Transverse colon (tissue), 4 donors: Measurements from ENCODE around the gene KCNH1. TPM values are rescaled to one million over a fixed set of nuclear protein-coding genes. Genes with fewer than 3 reads are reported as not detected.

Experiments used
- DNase-seq: peaks from one replicate; pipeline ENCODE4 v3.0.0-alpha.2; 2019
- H3K27ac ChIP-seq, 4 donors: fragments of 200-600 bp; sonication (generic); 2 replicates each; pipeline ENCODE4 v1.5.1; 2016 to 2018; ENCODE audit warnings: inconsistent platforms in 4 of 4
- H3K27me3 ChIP-seq: fragments of 200-600 bp; sonication (generic); 2 replicates; pipeline ENCODE4 v1.5.1; 2017; ENCODE audit warnings: inconsistent platforms
- H3K36me3 ChIP-seq, 4 donors: fragments of 200-600 bp; sonication (generic); 2 replicates each; pipeline ENCODE4 v1.5.1; 2017 to 2019; ENCODE audit warnings: inconsistent platforms in 4 of 4
- H3K4me1 ChIP-seq, 4 donors: fragments of 200-600 bp; sonication (generic); 2 replicates each; pipeline ENCODE4 v1.5.1; 2017 to 2020; ENCODE audit warnings: inconsistent platforms in 4 of 4
- H3K4me3 ChIP-seq, 4 donors: fragments of 200-600 bp; sonication (generic); 1 replicate in 1 of 4; 2 replicates in 3 of 4; pipeline versions ENCODE4 v1.5.1 to v1.6.1; 2017 to 2019; ENCODE audit warnings: inconsistent platforms in 4 of 4
- H3K9me3 ChIP-seq, 2 donors: fragments of 200-600 bp; sonication (generic); 2 replicates each; pipeline ENCODE4 v1.5.1; 2017 to 2019; ENCODE audit warnings: inconsistent platforms in 2 of 2
- EP300 ChIP-seq: sonication (generic); formaldehyde crosslinking; IDR thresholded peaks from one replicate; pipeline ENCODE4 v1.6.1; 2017; ENCODE audit warnings: antibody characterized with exemption, low read depth
- POLR2A ChIP-seq: fragments of 450-650 bp; IDR thresholded peaks from one replicate; pipeline ENCODE4 v1.6.1; 2016; ENCODE audit warnings: antibody characterized with exemption, mild to moderate bottlenecking, moderate library complexity
- POLR2AphosphoS5 ChIP-seq, 3 donors: sonication (generic); formaldehyde crosslinking; IDR thresholded peaks; one replicate each; pipeline ENCODE4 v1.6.1; 2016; ENCODE audit warnings: antibody characterized with exemption in 3 of 3
- WGBS, 2 donors: methylation state at CpG; one replicate each; pipeline ENCODE4 v1.1.5; 2018; ENCODE audit warnings: low coverage in 1 of 2; 5-methylcytosine and 5-hydroxymethylcytosine counted together
- in situ Hi-C, 4 donors: fragments of 200-750 bp; cut with MboI; loops; one replicate each; pipeline versions ENCODE4 v1.15.0 to v1.15.1; 2017; ENCODE audit warnings: low sequenced_read_pairs in 3 of 4, low pct_ligation_motif_present in 1 of 4, low pct_unique_long_range_greater_than_20kb in 1 of 4
- intact Hi-C: fragments of 100-400 bp; cut with DNase I; formaldehyde crosslinking; loops from one replicate; pipeline ENCODE4 v1.15.1; 2023; ENCODE audit warnings: low total_unique reads
- total RNA-seq, 4 donors: library from RNA; depleted of rRNA; stranded (reverse); fragments of >200 nt; gene quantifications; one replicate each; pipeline ENCODE4 v1.1.0, GENCODE V29; 2016
- TF ChIP-seq, protein P1 (sequence below), 5 experiments: fragments of 200-600 bp in 3 of 5; fragments of 450-650 bp in 2 of 5; sonication (generic) in 3 of 5; IDR thresholded peaks; 1 replicate in 2 of 5; 2 replicates in 3 of 5; pipeline ENCODE4 v1.5.1; 2016 to 2017; ENCODE audit warnings: antibody characterized with exemption in 5 of 5, inconsistent platforms in 3 of 5, mild to moderate bottlenecking in 2 of 5, moderate library complexity in 1 of 5

Gene KCNH1
- total RNA-seq, 4 donors from 2014 or later: 0.55 to 9.4 (median 2.2) TPM

DNA sequence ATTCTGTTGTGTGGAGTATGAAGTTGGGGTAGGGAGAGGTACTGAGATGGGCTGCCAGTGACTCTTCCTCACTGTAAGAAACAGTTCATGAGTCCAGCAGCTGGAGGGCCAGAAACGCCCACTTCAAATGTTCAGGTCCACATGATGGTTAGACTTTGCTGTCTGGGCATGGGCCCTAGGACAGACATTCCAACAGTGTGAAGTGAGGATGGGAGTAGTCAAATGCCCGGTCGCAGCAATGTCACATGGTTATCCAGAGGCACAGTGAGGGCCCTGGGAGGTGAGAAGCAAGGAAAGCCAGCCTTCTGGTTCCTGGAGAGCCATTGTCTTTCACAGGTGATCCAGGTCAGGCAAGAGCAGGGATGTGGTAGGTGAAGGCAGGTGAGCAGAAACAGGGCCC, 500.8 kb downstream of the KCNH1 start:
- TF ChIP-seq EP300: no peak
- TF ChIP-seq, protein P1, sequence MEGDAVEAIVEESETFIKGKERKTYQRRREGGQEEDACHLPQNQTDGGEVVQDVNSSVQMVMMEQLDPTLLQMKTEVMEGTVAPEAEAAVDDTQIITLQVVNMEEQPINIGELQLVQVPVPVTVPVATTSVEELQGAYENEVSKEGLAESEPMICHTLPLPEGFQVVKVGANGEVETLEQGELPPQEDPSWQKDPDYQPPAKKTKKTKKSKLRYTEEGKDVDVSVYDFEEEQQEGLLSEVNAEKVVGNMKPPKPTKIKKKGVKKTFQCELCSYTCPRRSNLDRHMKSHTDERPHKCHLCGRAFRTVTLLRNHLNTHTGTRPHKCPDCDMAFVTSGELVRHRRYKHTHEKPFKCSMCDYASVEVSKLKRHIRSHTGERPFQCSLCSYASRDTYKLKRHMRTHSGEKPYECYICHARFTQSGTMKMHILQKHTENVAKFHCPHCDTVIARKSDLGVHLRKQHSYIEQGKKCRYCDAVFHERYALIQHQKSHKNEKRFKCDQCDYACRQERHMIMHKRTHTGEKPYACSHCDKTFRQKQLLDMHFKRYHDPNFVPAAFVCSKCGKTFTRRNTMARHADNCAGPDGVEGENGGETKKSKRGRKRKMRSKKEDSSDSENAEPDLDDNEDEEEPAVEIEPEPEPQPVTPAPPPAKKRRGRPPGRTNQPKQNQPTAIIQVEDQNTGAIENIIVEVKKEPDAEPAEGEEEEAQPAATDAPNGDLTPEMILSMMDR (IDR thresholded peaks at IDR 0.05): no peak
- TF ChIP-seq POLR2AphosphoS5 (IDR thresholded peaks at IDR 0.05): no peak
- TF ChIP-seq POLR2A: no peak
- Histone ChIP-seq H3K27me3 (no peaks in the 10 kb centered on the region), H3K36me3 (no peaks in the 10 kb centered on the region), H3K9me3 (no peaks in the 10 kb centered on the region), H3K27ac (no peak overlapping the region), H3K4me1 (no peaks in the 10 kb centered on the region), H3K4me3 (no peak overlapping the region)
- WGBS, 2 donors: 91 to 100% methylated on average over 1 to 3 of the region's 3 CpGs
- DNase-seq: no peak
- in situ Hi-C loops: no loop called here
- intact Hi-C loops: no loop called here

DNA sequence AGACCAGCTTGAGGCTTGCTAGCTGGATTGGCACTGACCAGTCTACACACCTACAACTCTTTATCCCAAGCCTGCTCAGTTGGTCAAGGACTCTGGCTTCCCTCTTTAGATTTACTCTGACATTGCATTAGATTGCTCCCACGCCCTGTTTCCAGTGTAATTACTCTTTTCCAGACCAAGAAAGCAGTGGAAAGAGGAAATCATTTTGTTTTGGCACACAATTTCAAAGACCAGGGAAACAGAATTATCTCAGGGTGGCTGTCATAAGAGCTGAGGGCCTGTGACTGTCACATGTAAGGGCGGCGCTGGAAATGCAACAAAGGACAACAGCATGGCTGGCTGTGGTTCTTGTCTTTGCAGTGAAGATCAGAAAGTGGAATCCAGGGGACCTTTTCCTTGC, 502.5 kb downstream of the KCNH1 start:
- no peak overlapping the region for H3K27ac ChIP-seq
- no peaks in the 10 kb centered on the region for H3K9me3 ChIP-seq
- WGBS, 2 donors: 28 to 71% methylated on average over 3 of the region's 3 CpGs
- H3K4me1 ChIP-seq: no peaks in the 10 kb centered on the region
- H3K36me3 ChIP-seq: no peaks in the 10 kb centered on the region
- in situ Hi-C loops: no loop called here
- TF ChIP-seq, protein P1 (IDR thresholded peaks at IDR 0.05): no peak
- intact Hi-C loops: no loop called here
- H3K27me3 ChIP-seq: no peaks in the 10 kb centered on the region
- H3K4me3 ChIP-seq: no peak overlapping the region
- DNase-seq: no peak

DNA sequence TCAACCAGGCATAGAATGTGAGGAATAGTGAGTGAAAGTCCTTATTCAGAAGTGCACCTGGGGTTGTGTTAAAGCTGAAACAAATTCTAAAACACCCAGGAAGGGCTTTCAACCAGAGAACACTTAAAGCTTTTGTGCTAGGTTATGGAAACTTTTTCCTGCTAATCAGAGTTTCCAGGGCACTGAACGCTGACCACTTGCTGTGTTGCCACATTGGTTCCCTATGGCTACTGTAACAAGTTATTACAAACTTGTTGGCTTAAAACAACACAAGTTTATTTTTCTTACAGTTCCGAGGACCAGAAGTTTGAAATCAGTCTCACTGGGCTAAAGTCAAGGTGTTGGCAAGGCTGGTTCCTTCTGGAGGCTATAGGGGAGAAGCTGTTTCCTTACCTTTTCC, 504.7 kb downstream of the KCNH1 start:
- no peak for TF ChIP-seq EP300
- no peak for TF ChIP-seq POLR2AphosphoS5 (IDR thresholded peaks at IDR 0.05)
- DNase-seq: no peak
- H3K27ac ChIP-seq: no peak overlapping the region
- WGBS, 2 donors: 88 to 94% methylated on average over 2 of the region's 2 CpGs
- H3K4me1 ChIP-seq: no peaks in the 10 kb centered on the region
- no peak overlapping the region for H3K4me3 ChIP-seq
- no peaks in the 10 kb centered on the region for H3K9me3 ChIP-seq
- intact Hi-C loops (no loop called here), in situ Hi-C loops (no loop called here)
- no peaks in the 10 kb centered on the region for H3K27me3 ChIP-seq
- H3K36me3 ChIP-seq: no peaks in the 10 kb centered on the region

DNA sequence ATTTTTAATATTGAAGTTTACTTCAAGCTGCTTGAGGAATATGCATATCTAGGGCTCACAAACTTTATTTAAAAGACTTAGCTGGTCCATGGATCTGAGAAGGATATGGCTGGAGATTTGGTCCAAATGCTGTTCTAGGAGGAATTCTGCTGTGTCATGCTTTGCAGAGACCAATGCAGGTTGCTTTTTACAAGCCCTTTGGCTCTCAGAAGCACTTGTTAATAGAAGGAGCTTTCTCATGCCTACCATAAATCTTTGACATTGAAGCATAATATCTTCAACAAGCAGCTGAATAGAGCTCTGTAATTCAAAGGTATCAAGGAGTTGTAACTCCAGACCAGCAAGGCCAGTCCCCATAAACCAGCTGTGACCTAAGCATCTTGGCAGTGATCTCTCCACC, 506.2 kb downstream of the KCNH1 start:
- H3K4me1 ChIP-seq: no peaks in the 10 kb centered on the region
- TF ChIP-seq, protein P1 (IDR thresholded peaks at IDR 0.05): no peak
- TF ChIP-seq POLR2A (no peak), POLR2AphosphoS5 (IDR thresholded peaks at IDR 0.05) (no peak), EP300 (no peak)
- H3K4me3 ChIP-seq: no peak overlapping the region
- no peak overlapping the region for H3K27ac ChIP-seq
- H3K36me3 ChIP-seq: no peaks in the 10 kb centered on the region
- DNase-seq: no peak
- no peaks in the 10 kb centered on the region for H3K9me3 ChIP-seq
- in situ Hi-C loops: no loop called here
- no peaks in the 10 kb centered on the region for H3K27me3 ChIP-seq
- intact Hi-C loops: no loop called here

Other genes starting within 250 kb of the KCNH1 start
- gene RCOR3, start 125.2 kb upstream of the KCNH1 start, total RNA-seq: 10 to 100 TPM; 52.2 to 77.6 (median 72.1) TPM
- gene TRAF5, start 192.7 kb upstream of the KCNH1 start, total RNA-seq: 10 to 100 TPM; 10.5 to 30.5 (median 17.0) TPM